ENCODE measurements around the gene IFNL2. TPM values are rescaled to one million over a fixed set of nuclear protein-coding genes. Genes with fewer than 3 reads are reported as not detected.

Gene IFNL2
- total RNA-seq, 1 experiment from 2014 or later: not detected

DNA sequence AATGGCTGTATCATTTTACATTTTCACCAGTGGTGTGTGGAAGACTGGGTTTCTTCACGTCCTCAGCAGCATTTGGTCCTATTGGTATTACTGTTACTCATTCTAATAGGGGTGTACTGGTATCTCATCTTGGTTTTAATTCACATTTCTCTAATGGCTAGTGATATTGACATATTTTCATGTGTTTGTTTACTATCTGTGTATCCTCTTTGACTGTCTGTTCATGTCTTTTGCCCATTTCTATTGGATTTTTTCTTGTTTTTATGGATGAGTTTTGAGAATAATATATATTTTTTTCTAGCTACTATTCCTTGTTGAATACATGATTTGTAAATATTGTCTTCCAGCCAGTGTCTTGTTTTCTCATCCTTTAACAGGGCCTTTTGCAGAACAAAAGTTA is 13.8 kb downstream of the IFNL2 start:
- no peak for DNase-seq
- Mint-ChIP-seq H3K36me3 (ENCODE audit: insufficient read depth, unreplicated experiment) (no peaks in the 10 kb centered on the region), H3K27me3 (ENCODE audit: unreplicated experiment) (peaks cover 56% of the 10 kb centered on the region), H3K27ac (ENCODE audit: unreplicated experiment) (no peak overlapping the region), H3K4me1 (ENCODE audit: low read depth, unreplicated experiment) (no peaks in the 10 kb centered on the region), H3K9me3 (ENCODE audit: low read depth, unreplicated experiment) (peaks cover 6% of the 10 kb centered on the region), H3K4me3 (ENCODE audit: low read depth, unreplicated experiment) (no peak overlapping the region)
- intact Hi-C loops (cut with micrococcal nuclease; ENCODE audit: unreplicated experiment): no loop called here
- CTCF ChIA-PET: interaction anchor here (0.7 kb wide), 1 partner anchor 9 kb away, joined by 3 read pairs; no protein-coding TSS in a partner anchor
- BruUV-seq (replicated peaks): no TSS peak
- TF ChIP-seq, protein P1, sequence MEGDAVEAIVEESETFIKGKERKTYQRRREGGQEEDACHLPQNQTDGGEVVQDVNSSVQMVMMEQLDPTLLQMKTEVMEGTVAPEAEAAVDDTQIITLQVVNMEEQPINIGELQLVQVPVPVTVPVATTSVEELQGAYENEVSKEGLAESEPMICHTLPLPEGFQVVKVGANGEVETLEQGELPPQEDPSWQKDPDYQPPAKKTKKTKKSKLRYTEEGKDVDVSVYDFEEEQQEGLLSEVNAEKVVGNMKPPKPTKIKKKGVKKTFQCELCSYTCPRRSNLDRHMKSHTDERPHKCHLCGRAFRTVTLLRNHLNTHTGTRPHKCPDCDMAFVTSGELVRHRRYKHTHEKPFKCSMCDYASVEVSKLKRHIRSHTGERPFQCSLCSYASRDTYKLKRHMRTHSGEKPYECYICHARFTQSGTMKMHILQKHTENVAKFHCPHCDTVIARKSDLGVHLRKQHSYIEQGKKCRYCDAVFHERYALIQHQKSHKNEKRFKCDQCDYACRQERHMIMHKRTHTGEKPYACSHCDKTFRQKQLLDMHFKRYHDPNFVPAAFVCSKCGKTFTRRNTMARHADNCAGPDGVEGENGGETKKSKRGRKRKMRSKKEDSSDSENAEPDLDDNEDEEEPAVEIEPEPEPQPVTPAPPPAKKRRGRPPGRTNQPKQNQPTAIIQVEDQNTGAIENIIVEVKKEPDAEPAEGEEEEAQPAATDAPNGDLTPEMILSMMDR (IDR thresholded peaks at IDR 0.05; ENCODE audit: unreplicated experiment): no peak

DNA sequence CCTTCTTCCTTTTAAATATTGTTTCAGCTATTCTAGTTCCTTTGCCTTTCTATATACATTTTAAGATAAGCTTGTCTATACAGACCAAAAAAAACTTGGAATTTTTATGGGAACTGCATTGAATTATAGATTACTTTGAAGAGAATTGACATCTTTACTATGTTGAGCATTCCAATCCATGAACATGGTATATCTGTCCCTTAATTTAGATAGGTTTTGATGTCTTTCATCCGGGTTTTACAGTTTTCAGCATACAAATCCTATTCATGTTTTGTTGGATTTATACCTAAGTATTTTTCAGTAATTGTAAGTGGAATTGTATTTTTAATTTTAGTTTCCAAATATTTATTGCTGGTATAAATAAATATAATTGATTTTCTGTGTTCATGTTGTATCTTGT is 15.8 kb downstream of the IFNL2 start:
- BruUV-seq (replicated peaks): no TSS peak
- H3K4me1 Mint-ChIP-seq (ENCODE audit: low read depth, unreplicated experiment): no peaks in the 10 kb centered on the region
- no peak overlapping the region for H3K4me3 Mint-ChIP-seq (ENCODE audit: low read depth, unreplicated experiment)
- no peak overlapping the region for H3K27ac Mint-ChIP-seq (ENCODE audit: unreplicated experiment)
- CTCF ChIA-PET: no interaction called here
- no peaks in the 10 kb centered on the region for H3K36me3 Mint-ChIP-seq (ENCODE audit: insufficient read depth, unreplicated experiment)
- DNase-seq: no peak
- peaks cover 68% of the 10 kb centered on the region for H3K27me3 Mint-ChIP-seq (ENCODE audit: unreplicated experiment)
- intact Hi-C loops (cut with micrococcal nuclease; ENCODE audit: unreplicated experiment): no loop called here
- peaks cover 6% of the 10 kb centered on the region for H3K9me3 Mint-ChIP-seq (ENCODE audit: low read depth, unreplicated experiment)
- TF ChIP-seq, protein P1 (IDR thresholded peaks at IDR 0.05; ENCODE audit: unreplicated experiment): no peak

DNA sequence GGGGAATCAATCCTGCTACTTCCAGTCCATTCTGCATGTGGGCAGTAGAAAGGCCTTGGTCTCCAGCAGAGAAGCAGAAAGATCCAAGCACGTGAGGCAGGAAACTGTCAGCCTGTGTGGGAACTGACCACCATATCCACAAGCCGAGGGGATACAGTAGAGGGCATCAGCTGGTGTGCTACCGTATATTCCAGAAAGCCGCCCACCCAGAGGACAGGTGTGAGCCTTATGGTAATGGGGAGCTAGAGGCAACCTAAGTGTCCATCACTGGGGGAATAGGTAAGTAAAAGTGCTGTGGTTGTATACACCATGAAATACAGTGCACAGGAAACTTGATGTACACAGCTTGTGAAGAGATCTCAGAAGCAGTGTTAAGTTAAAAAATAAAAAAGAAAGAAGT is 25.2 kb downstream of the IFNL2 start:
- intact Hi-C loops (cut with micrococcal nuclease; ENCODE audit: unreplicated experiment): no loop called here
- no peak overlapping the region for H3K27ac Mint-ChIP-seq (ENCODE audit: unreplicated experiment)
- H3K36me3 Mint-ChIP-seq (ENCODE audit: insufficient read depth, unreplicated experiment): no peaks in the 10 kb centered on the region
- H3K9me3 Mint-ChIP-seq (ENCODE audit: low read depth, unreplicated experiment): no peaks in the 10 kb centered on the region
- CTCF ChIA-PET: interaction anchor here (0.5 to 1.7 kb wide), 2 partner anchors 10 to 130 kb away, joined by 3 read pairs; no protein-coding TSS in a partner anchor
- no peak overlapping the region for H3K4me3 Mint-ChIP-seq (ENCODE audit: low read depth, unreplicated experiment)
- no TSS peak for BruUV-seq (replicated peaks)
- H3K27me3 Mint-ChIP-seq (ENCODE audit: unreplicated experiment): peaks cover 83% of the 10 kb centered on the region
- no peaks in the 10 kb centered on the region for H3K4me1 Mint-ChIP-seq (ENCODE audit: low read depth, unreplicated experiment)
- DNase-seq: no peak
- TF ChIP-seq, protein P1 (IDR thresholded peaks at IDR 0.05; ENCODE audit: unreplicated experiment): no peak

DNA sequence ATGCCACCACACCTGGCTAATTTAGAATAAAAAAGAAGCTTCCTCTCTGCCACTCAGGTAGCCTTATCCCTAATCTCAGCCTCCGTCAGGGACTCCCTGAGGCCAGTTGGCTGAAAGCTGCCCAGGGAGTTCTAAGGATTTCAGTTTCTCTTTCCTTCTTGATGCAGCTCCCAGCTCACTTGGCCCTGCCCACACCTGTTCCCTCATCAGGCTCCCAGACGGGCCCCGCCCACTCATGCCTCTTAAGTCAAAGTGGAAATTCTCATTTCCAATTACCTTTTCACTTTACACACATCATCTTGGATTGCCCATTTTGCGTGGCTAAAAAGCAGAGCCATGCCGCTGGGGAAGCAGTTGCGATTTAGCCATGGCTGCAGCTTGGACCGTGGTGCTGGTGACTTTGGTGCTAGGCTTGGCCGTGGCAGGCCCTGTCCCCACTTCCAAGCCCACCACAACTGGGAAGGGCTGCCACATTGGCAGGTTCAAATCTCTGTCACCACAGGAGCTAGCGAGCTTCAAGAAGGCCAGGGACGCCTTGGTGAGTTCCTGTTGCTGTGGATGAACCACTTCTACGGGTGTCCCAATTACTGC is 28.0 kb downstream of the IFNL2 start, which contains the start of gene IFNL1:
Gene IFNL1 (plus strand): TSS at position 353 of the 591 bp plus-strand sequence. CDS start 15 bp downstream, at position 368.
- H3K27me3 Mint-ChIP-seq (ENCODE audit: unreplicated experiment): peaks cover 72% of the 10 kb centered on the region
- TF ChIP-seq, protein P1 (IDR thresholded peaks at IDR 0.05; ENCODE audit: unreplicated experiment): no peak
- H3K27ac Mint-ChIP-seq (ENCODE audit: unreplicated experiment): no peak within 1 kb of the TSS
- intact Hi-C loops (cut with micrococcal nuclease; ENCODE audit: unreplicated experiment): no loop called here
- DNase-seq: peak; percentile 56
- H3K4me3 Mint-ChIP-seq (ENCODE audit: low read depth, unreplicated experiment): no peak within 1 kb of the TSS
- BruUV-seq (replicated peaks): no TSS peak
- CTCF ChIA-PET: interaction anchor here (0.6 to 1.3 kb wide), 2 partner anchors 9 to 44 kb away, joined by 3 to 4 read pairs; no protein-coding TSS in a partner anchor
- no peaks in the 10 kb centered on the region for H3K9me3 Mint-ChIP-seq (ENCODE audit: low read depth, unreplicated experiment)
- no peaks in the 10 kb centered on the region for H3K4me1 Mint-ChIP-seq (ENCODE audit: low read depth, unreplicated experiment)
- no peaks in the 10 kb centered on the region for H3K36me3 Mint-ChIP-seq (ENCODE audit: insufficient read depth, unreplicated experiment)

Data from Calu3 (cell line).